Hepatocyte (in vitro differentiated cells): ENCODE measurements around the gene AP5B1.

Experiments used
- EZH2 ChIP-seq: fragments of 200-600 bp; sonication (generic); IDR thresholded peaks from 2 replicates; pipeline ENCODE4 v1.6.1; 2016; ENCODE audit warnings: antibody characterized with exemption, mild to moderate bottlenecking, borderline replicate concordance
- TF ChIP-seq, protein P1 (sequence below): fragments of 200-600 bp; sonication (generic); IDR thresholded peaks from 2 replicates; pipeline ENCODE4 v1.5.1; 2016; ENCODE audit warnings: antibody characterized with exemption, mild to moderate bottlenecking; ENCODE audit not compliant: poor library complexity

DNA sequence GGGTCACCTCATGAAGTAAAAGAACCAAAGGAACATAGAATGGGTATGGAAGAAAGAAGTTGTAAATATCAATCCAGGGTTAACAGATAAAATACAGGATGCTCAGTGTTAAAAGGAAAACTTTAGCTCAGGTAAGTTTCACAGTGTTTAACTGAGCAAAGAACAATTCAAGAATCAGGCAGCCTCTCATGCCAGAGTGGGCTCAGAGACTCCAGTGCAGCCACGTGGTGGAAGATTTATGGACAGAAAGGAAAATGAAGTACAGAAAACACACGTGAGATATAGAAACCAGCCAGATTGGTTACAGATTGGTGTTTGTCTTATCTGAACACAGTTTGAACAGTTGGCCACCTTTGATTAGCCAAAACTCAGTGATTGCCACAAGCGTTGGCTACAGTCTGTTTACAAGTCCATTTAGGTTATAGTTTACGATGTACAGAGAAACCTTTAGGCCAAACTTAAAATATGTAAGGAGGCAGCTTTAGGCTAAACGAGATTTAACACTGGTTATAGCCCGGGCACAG is 9.1 kb downstream of the AP5B1 start:
- TF ChIP-seq, protein P1, sequence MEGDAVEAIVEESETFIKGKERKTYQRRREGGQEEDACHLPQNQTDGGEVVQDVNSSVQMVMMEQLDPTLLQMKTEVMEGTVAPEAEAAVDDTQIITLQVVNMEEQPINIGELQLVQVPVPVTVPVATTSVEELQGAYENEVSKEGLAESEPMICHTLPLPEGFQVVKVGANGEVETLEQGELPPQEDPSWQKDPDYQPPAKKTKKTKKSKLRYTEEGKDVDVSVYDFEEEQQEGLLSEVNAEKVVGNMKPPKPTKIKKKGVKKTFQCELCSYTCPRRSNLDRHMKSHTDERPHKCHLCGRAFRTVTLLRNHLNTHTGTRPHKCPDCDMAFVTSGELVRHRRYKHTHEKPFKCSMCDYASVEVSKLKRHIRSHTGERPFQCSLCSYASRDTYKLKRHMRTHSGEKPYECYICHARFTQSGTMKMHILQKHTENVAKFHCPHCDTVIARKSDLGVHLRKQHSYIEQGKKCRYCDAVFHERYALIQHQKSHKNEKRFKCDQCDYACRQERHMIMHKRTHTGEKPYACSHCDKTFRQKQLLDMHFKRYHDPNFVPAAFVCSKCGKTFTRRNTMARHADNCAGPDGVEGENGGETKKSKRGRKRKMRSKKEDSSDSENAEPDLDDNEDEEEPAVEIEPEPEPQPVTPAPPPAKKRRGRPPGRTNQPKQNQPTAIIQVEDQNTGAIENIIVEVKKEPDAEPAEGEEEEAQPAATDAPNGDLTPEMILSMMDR = no peak
- TF ChIP-seq EZH2 = no peak
